ENCODE measurements around the gene C11orf97.
"Not testable (repeated sequence)": the region's sequence is repeated elsewhere in the genome, so short reads cannot be mapped to it uniquely, and the experiment has no call there.

The C11orf97 gene, protein sequence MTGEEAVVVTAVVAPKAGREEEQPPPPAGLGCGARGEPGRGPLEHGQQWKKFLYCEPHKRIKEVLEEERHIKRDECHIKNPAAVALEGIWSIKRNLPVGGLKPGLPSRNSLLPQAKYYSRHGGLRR

DNA sequence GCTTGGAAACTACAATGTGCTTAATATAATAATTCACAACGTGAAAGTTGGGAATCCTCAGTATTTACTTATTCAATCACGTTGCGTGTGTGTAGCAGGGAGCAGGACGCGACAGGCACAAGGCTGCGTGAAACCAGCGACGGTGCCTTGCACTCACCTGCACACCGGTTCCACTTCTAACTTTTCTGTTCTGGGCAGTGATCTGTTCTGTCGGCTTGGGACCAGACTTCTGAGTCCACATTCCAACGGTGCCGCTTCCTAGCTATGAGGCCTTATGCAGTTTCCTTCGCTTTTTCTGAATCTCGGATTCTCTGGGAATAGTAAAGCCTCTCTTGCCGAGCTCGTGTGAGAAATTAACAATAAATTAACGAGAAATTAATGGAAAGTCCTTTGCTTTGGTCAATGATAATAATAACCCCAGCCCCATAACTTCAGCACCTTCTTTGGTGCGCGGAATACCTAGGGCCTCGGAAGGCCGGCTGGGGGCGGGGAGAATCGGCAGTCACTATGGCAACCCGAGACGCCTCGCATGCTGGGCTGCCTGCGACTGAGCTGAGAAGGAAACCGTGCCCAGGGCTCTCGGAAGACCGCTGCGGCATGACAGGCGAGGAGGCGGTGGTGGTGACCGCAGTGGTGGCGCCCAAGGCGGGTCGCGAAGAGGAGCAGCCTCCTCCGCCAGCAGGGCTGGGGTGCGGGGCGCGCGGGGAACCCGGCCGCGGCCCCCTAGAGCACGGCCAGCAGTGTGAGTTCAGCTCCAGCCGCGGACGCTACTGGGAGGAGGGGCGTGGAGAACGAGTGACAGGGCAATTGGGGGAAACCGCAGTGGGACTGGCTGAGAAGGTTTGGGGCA, at the start of gene C11orf97:
C11orf97 (plus strand) TSS at position 530 of the 850 bp plus-strand sequence; CDS start at position 598, 68 bp downstream.
- peak; percentile 34 to 47 for DNase-seq

DNA sequence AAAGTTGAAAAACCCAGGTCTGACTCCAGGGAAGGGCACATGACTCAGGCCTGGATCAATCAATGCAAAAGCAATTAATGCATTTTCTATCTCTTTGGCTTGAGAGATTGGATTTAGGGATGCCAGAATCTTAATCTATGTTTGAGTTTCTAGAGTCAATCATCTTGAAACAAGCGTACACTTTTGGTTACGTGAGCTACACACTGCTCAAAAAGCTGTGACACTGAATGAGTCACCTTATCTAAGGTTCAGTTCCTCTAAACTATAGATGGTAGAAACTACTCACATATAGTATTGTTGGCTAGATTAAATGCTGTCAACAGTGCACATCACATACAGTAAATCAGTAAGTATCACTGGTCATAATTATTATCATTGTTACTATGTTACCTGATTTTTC, 42.8 kb upstream of the C11orf97 start:
- no peak for DNase-seq

DNA sequence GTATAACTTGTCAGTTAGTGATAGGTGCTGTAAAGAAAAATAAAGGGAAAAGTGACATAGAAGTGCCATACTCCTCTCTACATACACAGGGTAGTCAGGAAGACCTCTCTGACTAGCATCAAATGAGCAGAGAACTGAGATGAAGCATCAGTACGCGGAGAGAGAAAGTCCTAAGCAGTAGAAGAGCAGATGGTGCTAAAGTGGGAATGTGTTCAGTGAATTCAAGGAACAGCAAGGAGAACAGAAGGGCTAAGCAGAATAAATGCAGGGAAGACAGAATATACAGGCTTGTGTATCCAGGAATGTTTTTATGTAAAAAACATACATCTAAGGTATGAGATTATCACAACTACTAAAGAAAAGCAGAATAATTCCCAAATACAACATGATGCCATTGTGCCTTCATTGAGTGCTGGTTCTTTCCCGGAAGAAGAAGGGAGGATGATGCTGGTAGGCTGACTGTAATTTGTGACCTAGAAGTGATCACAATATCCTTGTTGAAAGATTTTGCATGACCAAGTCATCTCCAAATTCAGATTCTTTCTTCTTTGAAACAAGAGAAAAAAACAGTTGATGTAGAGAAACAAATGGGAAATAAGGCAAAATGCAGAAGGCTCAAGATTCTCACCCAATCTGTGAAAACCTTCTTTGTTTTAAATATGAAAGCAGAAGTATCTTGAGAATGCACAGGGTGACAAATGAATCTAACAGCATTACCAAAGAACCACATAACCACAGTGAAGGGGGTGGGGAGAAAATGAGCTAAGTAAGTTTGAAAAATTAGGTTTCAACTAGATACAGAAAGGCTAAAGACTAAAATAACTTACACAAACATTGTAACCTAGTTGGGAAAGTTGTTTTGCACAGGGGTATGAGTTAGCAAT, 39.1 kb upstream of the C11orf97 start:
- peak; percentile 84 to 93 for DNase-seq

DNA sequence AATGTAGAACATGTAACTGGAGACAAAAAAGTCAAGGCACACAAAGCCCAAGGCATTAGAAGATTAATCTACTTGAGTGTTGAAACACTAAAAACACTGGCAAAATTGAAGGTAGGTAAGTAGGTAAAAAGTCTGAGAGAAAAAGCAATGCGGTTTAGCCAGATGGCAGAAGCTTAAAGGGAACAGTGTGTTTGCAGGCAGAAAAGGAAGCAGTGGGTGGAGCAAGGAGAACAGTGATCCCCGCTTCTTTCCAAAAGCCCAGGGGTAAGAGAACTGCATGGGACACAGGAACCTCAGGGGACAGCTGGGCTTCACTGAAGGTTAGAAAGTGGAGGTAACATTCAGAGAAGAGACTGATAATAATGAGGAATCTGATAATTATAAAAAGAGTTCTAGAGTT, 34.6 kb upstream of the C11orf97 start:
- DNase-seq, result peak; percentile 56 to 68

DNA sequence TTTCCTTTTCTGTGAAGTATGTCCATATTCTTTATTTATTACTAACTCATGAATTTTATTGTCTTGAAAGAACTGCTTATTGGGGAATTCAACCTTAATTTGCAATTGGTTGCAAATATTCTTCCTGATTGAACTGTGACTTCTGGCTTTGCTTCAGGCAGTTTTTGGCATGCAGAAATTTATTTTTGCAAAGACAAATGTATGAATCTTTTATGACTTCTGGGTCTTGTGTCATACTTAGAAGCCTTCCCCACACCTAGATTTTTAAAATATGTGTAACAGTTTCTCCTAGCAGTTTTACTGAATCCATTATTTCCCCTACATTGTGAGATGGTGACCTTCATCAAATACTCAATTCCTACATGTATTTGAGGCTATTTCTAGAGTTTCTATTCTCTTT, 30.9 kb upstream of the C11orf97 start:
- no peak for DNase-seq

DNA sequence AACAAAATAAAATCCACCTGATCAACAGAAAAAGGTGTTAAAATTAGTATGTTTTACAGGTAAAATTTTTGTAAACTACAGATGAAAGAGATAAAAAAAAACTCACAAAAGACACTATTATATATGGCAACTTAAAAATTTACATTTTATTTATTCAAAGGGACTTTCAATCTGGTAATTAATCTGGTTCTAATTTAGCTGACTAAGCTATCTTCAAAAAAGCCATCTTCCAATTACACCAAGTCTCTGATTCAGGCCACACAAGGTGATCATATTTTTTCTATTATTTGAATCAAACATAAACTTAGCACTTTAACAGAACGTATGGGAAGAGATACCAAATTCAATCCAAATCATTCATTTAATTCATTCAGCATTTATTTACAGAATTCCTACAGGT, 26.2 kb upstream of the C11orf97 start:
- no peak for DNase-seq

DNA sequence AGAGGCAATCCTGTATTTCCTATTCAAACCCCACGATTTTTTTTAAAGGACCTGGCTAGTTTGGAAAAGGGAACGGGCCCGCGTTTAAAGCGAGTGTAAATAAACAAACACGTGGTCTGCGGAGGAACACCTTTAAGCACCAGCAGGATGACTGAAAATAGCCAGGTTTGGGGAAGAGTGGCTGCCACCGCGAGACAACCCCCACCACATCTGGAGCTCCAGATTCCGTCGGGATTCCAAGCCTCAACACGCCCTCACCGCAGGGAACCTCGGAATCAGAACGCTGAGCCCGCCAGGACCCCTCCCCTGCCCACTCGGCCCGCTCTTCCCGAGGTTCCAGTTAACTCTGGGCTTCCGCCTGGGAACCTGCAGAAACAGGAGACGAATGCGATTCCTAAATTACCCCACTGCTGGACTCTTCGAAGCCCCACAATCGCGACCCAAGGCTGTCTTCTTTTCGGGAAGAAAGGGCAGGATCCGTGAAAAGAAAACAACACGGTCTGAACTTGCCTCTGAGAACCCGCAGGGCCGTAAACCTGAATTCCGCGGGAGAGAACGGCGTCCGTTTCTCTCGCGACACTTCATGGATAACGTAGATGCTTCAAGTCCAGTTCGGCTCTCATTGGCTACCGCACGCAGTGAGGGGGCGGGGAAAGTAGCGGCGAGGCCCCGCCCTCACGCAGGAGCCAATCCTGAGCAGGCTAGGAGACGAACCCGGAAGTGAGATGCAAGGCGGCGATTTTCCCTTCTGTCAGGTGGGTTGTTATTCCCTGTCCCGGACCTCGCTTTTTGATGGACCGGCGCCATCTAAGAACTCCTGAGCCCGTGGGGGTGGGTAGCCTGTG, 18.8 kb upstream of the C11orf97 start, which contains the start of the genes ANKRD49 and MRE11:
ANKRD49 (plus strand) TSS at position 704 of the 845 bp plus-strand sequence. CDS start 2,710 bp downstream, outside the sequence.
MRE11 (minus strand) TSS at position 564 of the 845 bp plus-strand sequence. CDS start 1,043 bp downstream, outside the sequence.
- peak; percentile 97 for DNase-seq

DNA sequence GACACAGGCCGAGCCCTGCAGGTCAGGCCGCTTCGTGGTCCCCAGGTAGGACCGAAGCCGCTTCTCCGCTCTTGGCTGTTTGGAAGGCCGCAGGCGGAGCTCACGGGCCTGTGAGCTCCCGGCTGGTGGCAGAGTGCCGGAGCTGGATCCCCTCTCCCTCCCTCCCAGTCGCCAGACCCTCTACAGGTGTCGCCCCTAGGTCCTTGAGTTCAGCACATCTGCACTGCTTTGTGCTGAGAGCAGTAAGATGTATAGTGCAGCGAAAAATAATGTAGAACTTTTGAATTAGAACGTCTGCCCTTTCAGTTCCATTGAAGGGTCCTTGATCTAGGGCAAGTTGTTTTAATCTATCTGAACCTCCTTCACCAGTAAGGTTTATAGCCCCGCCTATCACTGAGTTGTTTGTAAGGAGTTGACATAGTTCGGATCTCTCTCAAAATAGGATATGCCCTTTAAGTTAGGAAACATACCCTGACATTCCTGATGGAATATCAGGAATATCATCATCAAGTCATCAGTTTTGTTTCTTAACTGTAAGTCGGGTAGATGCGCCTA, 18.1 kb upstream of the C11orf97 start:
- DNase-seq, result peak; percentile 43 to 59

DNA sequence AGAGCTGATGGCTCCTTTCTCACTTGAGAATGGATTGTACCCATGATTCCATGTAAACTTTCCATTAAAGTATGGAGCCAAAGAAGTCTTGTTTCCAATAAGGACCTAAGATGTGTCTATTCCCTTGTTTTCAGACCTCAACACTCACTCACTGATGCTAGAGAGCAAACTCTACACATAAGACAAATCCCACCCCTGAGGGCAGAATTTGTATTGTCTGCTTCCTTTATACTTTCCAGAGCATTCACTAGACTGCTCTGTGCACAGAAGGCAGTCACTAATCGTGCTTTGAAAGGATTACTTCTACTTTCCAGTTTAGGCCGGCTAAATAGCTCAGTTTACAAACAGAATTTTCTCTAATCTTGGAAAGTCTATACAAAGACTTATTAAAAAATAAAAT, 12.1 kb upstream of the C11orf97 start:
- no peak for DNase-seq

DNA sequence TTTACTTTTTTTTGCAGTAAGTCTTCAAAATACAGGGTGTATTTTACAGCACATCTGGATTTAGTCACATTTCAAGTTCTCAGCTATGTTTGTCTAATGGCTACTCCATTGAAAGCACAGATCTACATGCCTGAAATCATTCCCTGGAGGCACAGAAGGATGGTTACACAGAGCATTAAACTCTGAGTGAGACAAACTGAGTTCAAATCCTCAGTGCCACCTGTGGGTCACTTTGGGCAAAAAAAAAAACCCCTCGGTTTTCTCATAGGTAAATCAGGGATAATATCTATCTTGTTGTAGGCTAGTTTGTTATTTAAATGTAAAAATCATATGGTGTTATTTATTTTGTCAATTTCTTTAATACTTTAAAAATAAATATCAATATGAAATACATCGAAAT, 10.7 kb upstream of the C11orf97 start:
- DNase-seq, result no peak

DNA sequence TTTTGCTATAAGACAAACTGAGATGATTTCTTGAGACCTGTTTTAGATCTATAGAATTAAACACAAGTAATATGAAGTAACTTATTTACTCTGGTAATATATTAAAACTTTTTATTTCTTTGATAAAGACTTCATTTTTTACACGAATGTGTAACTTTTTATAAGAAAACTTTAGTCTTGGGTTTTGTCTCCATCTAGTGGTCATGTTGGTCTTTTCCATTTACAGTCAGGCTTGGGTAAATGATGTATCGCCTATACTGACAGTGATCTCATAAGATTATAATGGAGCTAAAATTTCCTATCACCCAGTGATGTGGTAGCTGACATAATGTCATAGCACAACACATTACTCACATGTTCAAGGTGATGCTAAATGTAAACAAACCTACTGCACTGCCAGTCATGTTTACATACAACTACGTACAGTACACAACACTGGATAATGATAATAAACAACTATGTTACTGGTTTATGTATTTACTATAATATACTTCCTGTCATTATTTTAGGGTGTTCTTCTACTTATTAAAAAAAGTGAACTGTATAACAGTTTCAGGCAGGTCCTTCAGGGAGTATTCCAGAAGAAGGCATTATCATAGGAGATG, 7.5 kb upstream of the C11orf97 start:
- peak; percentile 73 to 74 for DNase-seq

DNA sequence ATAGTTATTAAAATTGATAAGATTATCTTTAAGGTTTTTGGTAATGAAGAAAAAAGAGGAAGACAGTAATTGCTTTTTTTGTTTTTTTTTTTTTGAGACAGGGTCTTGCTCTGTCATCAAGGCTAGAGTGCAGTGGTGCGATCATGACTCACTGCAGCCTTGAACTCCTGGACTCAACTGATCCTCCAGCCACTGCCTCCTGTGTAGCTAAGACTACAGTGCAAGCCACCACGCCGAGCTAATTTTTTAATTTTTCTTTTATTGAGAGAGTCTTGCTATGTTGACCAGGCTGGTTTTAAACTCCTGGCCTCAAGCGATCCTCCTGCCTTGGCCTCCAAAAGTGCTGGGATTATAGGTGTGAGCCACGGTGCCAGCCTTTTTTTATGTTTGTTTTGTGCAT, 5.7 kb upstream of the C11orf97 start:
- not testable (repeated sequence) for DNase-seq

DNA sequence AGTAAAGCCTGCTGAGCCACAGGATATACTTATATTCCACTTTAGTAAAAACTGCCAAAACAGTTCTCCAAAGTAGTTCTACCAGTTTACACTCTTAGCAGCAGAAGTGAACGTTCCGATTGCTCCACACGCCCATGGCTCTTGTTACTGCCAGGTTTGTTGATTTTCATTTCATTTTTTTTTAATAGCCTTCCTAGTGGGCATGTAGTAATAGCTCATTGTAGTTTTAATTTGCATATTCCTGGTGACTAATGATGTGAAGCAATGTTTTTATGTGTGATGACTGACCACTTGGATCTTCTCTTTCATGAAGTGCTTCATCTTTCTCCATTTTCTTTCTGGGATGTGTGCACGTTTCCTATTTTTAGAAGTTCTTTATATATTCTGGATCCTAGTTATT, 4.8 kb upstream of the C11orf97 start:
- DNase-seq, result no peak

DNA sequence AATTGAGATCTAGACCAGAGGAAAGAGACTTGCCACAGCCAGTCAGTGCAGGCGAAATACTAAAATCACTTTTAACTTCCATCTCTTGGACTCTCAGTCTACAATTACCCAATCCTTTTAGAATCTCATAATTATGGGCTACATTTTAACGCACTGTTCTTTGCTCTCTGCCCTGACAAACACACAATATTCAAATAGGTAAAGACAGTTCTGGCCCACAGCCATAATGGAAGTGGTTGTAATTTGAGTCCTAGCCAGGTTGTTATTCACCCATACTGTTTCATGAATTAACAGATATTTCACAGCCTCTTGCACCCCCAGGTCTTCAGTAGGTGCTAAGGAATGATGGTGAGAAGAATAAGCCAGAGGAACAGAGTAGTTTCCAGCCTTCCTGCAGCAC, 830 bp downstream of the C11orf97 start:
- peak; percentile 36 to 48 for DNase-seq

DNA sequence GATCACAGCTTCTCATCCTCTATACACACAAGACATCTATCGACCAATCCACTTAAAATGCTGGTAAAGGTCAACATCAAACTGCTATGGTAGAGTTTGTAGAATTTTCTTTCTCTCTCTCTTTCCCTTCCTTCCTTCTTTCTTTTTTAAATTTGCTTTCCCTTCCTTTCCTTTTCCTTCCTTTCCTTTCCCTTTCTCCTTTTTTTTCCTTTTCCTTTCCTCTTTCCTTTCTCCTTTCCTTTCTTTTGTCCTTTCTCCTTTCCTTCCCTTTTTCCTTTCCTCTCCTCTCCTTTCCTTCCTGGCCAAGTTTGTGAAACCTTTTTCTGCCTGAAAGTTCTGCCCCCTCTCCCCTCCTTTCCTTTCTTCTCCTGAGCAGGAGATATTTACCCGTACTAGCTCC, 3.1 kb downstream of the C11orf97 start:
- DNase-seq, result no peak

DNA sequence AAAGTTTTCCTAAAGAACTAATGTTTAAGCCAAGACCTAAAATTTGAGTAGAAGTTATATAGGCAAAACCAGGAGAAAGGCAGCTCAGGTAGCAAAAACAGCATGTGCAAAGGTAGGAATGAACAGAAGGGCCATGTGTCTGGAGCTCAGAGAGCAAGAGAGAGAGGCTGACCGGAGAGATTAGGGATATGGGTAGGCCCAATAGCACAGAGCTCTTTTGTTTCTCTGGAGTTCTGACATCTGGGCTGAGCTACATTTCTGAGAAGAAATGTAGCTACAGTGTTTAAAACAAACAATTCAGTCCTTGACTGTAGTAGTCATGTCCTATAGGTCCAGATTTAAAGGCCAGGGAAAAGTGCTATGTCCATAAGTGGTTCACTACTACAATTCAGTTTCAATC, 4.5 kb downstream of the C11orf97 start:
- no peak for DNase-seq

DNA sequence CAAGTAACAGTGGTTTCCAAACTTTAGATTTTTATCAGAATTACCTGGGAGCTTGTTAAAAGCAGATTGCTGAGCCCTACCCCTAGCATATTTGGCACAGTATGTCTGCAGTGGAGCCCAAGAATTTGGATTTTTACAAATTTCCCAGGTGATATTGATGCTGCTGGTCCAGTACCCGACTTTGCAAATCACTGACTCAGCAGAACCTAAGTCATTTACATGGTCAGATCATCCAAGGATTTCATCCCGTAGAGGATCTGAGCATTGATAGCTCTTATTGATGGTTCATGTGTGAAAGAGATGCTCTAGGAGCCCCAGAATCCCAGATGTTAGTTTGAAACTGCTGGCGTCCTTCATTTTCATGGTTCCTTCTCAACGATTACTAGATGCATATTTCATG, 6.0 kb downstream of the C11orf97 start:
- DNase-seq, result no peak

DNA sequence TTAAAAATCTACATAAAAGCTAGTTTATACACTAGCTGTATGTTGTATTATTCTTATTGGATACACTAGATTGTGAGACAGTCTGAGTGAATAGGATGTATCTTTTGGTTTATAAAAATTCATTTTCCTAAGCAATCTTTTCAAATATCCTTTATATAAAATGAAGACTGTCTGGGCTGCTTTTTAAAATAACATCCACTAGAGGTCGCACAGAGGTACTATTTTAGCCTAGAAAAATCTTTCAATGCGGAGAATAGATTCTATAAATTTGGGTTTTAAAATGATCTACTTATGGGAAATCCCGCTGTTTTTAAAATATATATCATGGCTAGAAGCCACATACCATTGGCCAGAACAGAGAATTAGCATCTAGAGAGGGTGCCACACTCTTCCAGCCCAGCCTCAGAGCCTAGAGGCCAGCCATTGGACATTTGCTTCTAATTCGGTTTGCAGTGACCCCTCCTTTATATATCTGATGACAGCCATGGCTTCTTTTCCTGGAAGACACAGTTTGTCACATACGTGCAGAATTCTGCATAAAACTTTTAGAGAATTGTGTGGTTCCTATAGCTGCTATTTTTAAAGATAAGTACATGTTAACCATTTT, 7.3 kb downstream of the C11orf97 start:
- DNase-seq, result peak; percentile 58 to 76

DNA sequence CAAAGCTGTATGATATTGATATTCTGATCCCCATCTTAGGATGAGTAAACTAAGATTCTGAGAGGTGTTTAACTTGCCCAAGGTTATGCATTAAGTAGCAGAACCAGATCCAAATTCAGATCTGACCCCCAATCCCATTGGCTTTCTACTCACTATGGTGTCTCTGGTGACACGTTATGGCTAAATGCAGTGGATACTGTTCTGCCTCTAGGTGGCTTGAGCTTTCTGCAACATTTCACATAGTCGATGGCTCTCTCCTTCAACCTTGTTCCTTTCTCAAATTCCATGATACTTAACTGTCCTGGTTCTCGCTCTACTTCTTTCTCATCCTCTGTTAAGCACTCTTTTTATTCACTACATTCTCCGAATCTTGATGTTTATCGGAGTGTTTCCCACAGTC, 9.4 kb downstream of the C11orf97 start:
- DNase-seq, result peak; percentile 71 to 73

DNA sequence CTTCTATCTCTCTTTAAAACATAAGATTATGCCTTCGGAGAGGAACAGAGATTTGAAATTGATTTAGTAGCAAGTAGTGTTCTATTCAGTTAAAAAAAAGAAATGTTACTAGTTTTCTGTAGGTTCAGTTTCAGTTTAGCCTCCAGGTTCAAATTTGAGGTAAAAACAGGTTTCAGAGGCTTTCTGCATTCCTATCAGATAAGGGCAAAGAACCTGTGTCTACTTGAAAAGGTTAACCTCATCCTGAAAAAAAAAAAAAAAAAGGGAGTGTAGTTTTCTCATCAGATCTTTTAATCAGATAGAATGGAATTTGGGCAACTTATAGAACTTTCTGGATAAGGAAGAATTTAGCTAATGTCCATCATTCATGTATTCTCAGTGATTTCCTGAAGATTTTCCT, 12.1 kb downstream of the C11orf97 start:
- DNase-seq, result no peak
